ENCODE data around the gene LEP.

The LEP gene

GRCh38 chr7:128205068-128205467, 36.0 kb upstream of the LEP start:
- Histone ChIP-seq H3K9ac (ENCODE audit: low read length) (no peak overlapping the region), H3K4me1 (ENCODE audit: low read length) (no peaks in the 10 kb centered on the region), H4K20me1 (ENCODE audit: insufficient read depth, low read length) (no peaks in the 10 kb centered on the region), H3K27ac (ENCODE audit: low read length) (no peak overlapping the region), H3K9me3 (ENCODE audit: insufficient read depth, low read length) (no peaks in the 10 kb centered on the region), H3K79me2 (ENCODE audit: low read length) (no peaks in the 10 kb centered on the region), H3K36me3 (replicated peaks; ENCODE audit: low read depth, low read length) (no peaks in the 10 kb centered on the region), H2AFZ (ENCODE audit: low read depth, low read length) (no peak overlapping the region), H3K4me2 (ENCODE audit: low read length) (no peak overlapping the region), H3K27me3 (ENCODE audit: low read depth, low read length) (peaks cover 20% of the 10 kb centered on the region), H3K4me3 (ENCODE audit: low read length) (no peak overlapping the region)
- no peak for TF ChIP-seq CTCF (IDR thresholded peaks at IDR 0.05; ENCODE audit: low read depth, low read length)
- no peak for TF ChIP-seq EZH2phosphoT487 (IDR thresholded peaks at IDR 0.05; ENCODE audit: low read depth)

DNA sequence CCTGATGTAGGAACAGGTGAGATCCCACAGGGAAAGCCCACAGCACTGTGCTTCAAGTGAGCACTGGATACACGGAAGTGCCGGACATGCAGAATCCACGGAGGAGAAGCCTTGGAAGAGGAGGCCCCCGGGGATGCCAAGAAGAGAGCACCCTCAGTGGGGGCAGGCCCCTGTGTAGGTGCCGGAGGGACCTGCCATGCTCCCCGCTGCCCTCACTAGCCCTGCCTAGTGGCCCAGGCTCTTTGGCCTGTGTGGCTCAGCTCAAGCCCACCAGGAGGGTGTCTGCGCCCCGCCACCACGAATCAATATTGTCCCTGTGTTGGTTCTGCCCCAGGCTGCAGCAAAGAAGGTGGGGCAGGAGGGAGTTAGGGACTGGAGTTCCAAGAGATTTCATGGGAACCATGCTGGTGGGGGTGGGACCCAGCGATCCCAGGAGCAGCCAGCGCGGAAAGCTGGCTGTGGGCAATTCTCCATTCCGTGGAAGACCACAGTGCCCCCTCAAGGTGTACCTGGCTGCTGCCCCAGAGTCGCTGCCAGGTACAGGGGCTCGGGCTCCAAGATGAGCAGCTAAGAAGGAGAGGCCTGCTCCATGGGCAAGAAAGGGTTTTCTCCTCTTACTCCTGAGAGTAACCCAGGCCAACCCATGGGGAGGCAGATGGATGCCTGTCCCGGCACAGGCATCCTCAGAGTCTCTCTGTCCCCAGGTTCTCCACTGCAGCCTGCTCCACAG, 34.9 kb upstream of the LEP start:
- Histone ChIP-seq H3K9ac (ENCODE audit: low read length) (no peak overlapping the region), H3K9me3 (ENCODE audit: insufficient read depth, low read length) (no peaks in the 10 kb centered on the region), H3K4me2 (ENCODE audit: low read length) (no peak overlapping the region), H3K4me1 (ENCODE audit: low read length) (no peaks in the 10 kb centered on the region), H3K79me2 (ENCODE audit: low read length) (no peaks in the 10 kb centered on the region), H3K36me3 (replicated peaks; ENCODE audit: low read depth, low read length) (no peaks in the 10 kb centered on the region), H3K27me3 (ENCODE audit: low read depth, low read length) (peaks cover 29% of the 10 kb centered on the region), H4K20me1 (ENCODE audit: insufficient read depth, low read length) (no peaks in the 10 kb centered on the region), H3K27ac (ENCODE audit: low read length) (no peak overlapping the region), H2AFZ (ENCODE audit: low read depth, low read length) (no peak overlapping the region), H3K4me3 (ENCODE audit: low read length) (no peak overlapping the region)
- TF ChIP-seq CTCF (IDR thresholded peaks at IDR 0.05; ENCODE audit: low read depth, low read length) (no peak), EZH2phosphoT487 (IDR thresholded peaks at IDR 0.05; ENCODE audit: low read depth) (no peak)

DNA sequence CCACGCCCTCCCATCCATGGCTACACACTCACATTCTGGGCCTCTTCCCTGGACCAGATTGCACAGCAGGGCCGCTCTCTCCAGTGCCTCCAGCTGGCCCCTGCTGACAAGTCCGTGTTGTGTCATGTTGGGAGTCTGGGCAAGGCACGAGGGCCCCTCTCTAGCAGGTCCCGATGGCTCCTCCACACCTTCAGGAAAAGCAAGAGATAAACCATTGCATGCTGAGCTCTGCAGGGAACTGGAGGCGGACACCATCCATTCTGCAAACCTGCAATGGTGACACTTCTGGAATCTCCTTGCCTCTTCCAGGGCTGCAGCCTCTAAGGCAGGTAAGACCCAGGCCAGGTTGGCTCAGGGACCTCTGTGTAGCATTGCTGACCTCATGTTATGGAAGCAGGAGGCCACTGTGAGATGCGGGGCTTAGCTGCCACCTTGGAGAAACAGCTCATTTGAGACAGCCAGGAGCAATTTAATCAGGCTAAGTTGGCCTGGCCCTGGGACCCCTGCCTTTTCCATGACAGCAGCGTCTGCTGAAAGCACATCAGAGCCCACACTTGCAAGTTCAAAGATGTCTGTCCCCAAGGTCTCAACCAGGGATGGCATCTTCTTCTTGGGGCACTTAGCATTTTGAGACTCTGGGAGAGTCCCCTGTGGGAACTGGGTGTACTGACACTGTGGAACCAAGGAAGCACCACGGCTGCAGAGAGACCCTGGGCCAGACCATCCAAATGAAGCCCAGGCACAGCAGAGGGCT, 34.2 kb upstream of the LEP start:
- Histone ChIP-seq H3K4me2 (ENCODE audit: low read length) (no peak overlapping the region), H3K27ac (ENCODE audit: low read length) (no peak overlapping the region), H3K36me3 (replicated peaks; ENCODE audit: low read depth, low read length) (no peaks in the 10 kb centered on the region), H3K4me1 (ENCODE audit: low read length) (no peaks in the 10 kb centered on the region), H4K20me1 (ENCODE audit: insufficient read depth, low read length) (no peaks in the 10 kb centered on the region), H3K9me3 (ENCODE audit: insufficient read depth, low read length) (no peaks in the 10 kb centered on the region), H3K79me2 (ENCODE audit: low read length) (no peaks in the 10 kb centered on the region), H3K4me3 (ENCODE audit: low read length) (no peak overlapping the region), H2AFZ (ENCODE audit: low read depth, low read length) (no peak overlapping the region), H3K9ac (ENCODE audit: low read length) (no peak overlapping the region), H3K27me3 (ENCODE audit: low read depth, low read length) (peaks cover 36% of the 10 kb centered on the region)
- TF ChIP-seq EZH2phosphoT487 (IDR thresholded peaks at IDR 0.05; ENCODE audit: low read depth): no peak
- TF ChIP-seq CTCF (IDR thresholded peaks at IDR 0.05; ENCODE audit: low read depth, low read length): no peak

GRCh38 chr7:128207609-128208008, 33.5 kb upstream of the LEP start:
- no peaks in the 10 kb centered on the region for H3K4me1 ChIP-seq (ENCODE audit: low read length)
- H3K4me3 ChIP-seq (ENCODE audit: low read length): no peak overlapping the region
- no peaks in the 10 kb centered on the region for H3K36me3 ChIP-seq (replicated peaks; ENCODE audit: low read depth, low read length)
- TF ChIP-seq CTCF (IDR thresholded peaks at IDR 0.05; ENCODE audit: low read depth, low read length) (no peak), EZH2phosphoT487 (IDR thresholded peaks at IDR 0.05; ENCODE audit: low read depth) (no peak)
- H3K27ac ChIP-seq (ENCODE audit: low read length): no peak overlapping the region
- H4K20me1 ChIP-seq (ENCODE audit: insufficient read depth, low read length): no peaks in the 10 kb centered on the region
- no peak overlapping the region for H2AFZ ChIP-seq (ENCODE audit: low read depth, low read length)
- H3K79me2 ChIP-seq (ENCODE audit: low read length): no peaks in the 10 kb centered on the region
- peaks cover 41% of the 10 kb centered on the region for H3K27me3 ChIP-seq (ENCODE audit: low read depth, low read length)
- H3K4me2 ChIP-seq (ENCODE audit: low read length): no peak overlapping the region
- no peaks in the 10 kb centered on the region for H3K9me3 ChIP-seq (ENCODE audit: insufficient read depth, low read length)
- H3K9ac ChIP-seq (ENCODE audit: low read length): no peak overlapping the region
